ENCODE measurements around the gene TGFBR3.

TGFBR3 gene

GRCh38 chr1:91751275-91751674, 134.7 kb downstream of the TGFBR3 start:
- no peak for DNase-seq

DNA sequence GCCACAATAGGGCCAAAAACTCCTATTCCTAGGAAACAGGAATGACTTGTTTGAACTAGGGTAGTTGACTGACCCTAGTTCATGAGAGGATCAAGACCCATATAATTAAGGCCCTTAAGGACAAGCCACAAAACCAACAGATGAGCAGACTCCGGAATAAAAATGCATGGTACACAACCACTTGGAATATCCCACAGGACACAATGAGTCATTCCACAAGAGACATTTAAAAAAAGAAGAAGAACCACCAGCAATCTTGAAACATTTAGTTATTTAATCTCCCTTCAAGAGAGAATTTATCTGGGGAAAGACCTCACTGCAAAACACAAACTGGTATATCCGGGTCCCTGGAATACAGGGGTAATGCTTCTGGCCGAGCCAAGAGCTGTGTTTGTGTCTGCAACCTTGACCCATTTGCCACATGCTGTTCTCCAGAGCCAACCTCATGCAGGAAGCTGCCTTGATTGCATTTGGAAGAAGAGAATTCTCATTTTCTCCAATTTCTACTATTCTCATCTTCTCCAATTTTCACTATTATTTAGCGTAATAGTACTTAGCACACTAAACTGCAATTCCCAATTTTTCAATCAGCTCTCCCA, 135.5 kb downstream of the TGFBR3 start:
- DNase-seq = no peak

GRCh38 chr1:91749788-91750231, 136.1 kb downstream of the TGFBR3 start:
- DNase-seq = no peak

- DNase-seq = no peak
Measured at GRCh38 chr1:91747666-91748065, 138.3 kb downstream of the TGFBR3 start.

DNA sequence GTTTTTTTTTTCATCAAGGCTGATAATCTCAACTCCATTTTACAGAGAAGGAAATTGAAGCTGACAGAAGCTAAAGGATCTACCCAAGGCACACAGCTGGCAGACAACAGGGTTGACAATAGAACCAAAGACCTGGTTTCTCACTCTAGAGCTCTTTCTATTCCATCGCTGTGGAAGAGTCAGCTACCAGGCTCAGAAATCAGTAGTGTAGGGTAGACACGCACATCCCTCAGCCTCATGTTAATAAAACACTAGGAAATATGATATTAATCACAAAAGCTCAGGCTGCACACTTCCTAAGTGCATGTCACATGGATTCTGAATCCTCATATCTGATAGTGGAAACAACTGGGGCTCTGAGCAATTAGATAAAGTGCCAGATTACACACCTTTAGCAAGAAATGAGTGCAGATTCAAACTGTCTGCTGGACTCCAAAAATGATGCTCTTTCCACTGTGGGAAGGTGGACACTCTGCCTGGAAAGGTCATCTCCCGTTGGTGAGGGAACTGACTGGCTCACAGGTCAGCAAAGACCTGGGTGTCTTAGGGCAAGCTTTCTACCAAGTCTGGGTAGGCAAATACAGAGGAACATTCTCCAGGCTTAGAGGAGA, 139.1 kb downstream of the TGFBR3 start:
- DNase-seq = no peak

DNA sequence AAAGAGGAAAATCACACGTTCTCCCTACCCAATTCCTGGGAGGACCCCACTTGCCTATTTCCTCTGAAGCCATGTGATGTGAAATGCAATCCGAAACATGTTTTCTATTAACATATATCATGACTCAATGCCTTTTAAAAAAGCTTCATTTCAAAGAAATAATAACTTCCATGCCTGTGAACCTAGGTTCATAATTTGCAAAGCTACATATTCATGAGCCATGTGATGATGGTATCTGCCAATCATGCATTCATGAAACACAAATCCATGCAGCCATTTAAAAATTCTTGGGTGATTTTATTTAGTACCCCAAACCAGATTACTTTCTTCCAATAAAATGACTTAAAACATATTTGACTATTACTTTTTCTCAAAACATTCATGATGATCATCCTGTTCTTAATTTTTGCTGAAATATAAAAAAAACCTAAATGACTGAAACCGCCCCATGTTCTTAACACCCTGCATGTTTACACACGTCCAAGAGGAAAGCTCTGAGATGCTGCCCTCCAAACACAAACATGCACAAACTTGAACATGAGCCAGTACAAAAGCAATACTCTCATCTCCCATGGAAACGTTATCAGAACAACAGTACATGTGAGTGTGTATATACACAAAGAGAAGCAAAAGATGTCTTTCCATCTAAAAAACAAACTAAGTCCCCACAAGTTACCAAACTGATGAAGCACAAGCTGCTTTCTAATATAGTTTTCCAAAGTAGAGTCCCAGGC, 140.1 kb downstream of the TGFBR3 start:
- DNase-seq = no peak

DNA sequence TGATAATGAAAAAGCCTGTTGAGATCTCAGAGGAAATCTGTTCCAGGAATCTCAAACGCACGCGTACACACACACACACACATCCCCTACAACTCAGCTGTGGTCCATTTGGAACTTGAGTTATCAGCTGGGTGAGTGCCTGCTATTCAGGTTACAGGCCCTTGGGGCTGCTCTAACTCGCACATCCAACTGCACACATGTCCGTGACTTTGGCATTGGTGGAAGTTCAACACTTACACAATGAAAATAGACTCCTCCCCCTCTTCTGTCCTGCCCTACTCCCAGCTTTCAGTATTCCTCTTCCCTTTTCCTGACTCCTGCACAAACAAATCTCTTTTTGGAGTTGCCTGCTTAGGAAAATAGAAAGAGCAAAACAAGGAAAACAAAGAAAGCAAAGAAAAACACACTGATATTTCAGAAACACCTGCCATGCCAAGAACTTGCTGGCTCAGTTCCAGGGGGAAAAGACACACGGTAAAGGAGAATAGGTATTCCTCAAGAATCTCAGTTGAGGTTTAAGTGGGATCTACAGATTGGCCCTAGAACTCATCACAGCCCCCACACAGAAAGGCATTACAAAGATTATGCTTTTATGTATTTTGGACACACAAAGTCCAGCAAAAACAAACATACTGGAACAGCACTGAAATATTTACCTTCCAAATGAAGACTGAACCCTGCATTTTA, 140.9 kb downstream of the TGFBR3 start:
- DNase-seq = no peak

GRCh38 chr1:91742848-91743292, 143.1 kb downstream of the TGFBR3 start:
- peak; percentile 5 for DNase-seq

- DNase-seq = no peak
Measured at GRCh38 chr1:91741906-91742305, 144.0 kb downstream of the TGFBR3 start.

GRCh38 chr1:91741301-91741700, 144.7 kb downstream of the TGFBR3 start:
- DNase-seq = no peak

DNA sequence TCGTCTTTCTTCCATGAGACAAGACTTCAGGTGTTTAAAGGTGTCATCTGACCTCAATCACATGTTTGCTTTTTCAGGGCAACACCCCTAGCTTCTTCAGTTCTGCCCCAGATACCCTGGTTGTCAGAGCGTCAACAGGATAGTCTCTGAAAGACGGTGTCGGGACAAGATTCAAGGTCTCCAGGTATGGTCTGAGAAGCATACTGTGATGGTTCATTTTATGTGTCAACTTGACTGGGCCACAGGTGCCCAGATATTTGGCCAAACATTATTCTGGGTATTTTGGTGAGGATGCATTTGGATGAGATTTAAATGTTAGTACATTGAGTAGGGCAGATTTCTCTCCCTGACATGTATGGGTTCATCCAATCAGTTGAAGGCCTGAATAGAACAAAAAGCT, 148.3 kb downstream of the TGFBR3 start:
- DNase-seq = no peak

GRCh38 chr1:91736715-91737615, 149.0 kb downstream of the TGFBR3 start:
- no peak for DNase-seq

DNA sequence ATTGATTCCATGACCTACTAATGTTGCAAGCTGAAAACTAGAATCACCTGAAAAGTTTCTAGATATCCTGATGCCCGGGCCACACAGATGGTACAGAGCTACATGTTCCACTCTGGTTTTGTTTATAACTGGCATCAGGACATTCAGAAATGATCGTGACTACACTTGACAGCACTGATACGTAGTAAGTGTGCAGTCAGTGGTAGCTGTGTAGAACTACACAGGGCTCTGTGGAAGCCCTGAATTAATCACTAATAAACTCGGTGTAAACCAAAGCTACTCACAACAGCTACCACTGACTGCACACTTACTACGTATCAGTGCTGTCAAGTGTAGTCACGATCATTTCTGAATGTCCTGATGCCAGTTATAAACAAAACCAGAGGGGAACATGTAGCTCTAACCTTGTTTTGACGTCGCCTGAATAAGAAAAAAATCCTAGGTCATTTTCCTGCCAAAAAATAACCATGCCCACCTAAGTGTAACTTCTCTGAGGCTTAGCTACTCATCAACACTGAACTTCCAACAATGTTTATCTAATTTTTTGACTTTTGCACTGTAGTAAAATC, 149.7 kb downstream of the TGFBR3 start:
- no peak for DNase-seq

DNA sequence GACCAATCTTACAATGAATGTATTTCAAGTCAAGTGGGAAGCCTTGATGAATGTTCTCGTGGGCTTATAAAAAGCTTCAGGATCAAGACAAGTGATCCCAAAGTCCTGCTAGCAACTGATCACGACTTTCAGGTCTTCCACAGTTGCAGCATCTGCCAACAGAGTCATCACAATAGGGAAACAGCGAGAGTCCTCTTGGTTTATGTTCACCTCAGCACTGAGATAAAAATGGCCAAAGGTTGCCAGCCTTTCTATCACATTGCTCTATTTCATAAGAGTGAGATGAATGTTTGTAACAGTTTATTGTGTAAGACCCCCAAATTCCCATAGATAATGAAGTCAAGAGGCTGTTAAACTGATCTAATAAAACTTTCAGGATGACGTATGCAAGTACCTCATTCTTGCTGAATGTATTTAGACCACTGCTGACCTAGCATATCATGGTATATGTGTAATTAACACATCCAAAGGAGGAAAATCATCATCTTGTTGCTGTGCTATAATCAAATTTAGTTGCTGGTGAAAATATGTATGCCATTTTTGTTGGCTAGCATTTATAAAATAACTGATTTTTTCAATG, 150.6 kb downstream of the TGFBR3 start:
- DNase-seq = no peak

DNA sequence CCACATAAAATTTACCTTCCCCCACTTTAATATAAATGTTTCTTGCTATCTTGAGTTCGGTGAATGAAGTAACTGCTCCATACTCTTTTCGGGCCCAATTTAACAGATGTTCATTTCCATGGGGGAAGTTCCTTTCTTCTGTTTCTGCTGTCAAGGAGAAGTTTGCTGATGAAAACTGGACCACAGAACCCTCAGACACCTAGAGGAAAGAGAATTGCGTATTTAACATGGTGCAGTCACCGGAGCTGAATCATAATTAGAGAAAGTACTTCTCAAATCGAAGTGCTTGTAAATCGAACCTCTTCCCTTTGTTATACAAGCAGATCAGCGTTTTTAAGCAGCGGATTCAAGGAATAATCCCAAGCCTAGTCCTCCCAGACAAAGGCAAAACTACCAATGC, 151.2 kb downstream of the TGFBR3 start:
- DNase-seq = no peak

- no peak for DNase-seq
Measured at GRCh38 chr1:91733108-91733710, 152.7 kb downstream of the TGFBR3 start.

- DNase-seq = no peak
Measured at GRCh38 chr1:91732291-91733107, 153.5 kb downstream of the TGFBR3 start.

DNA sequence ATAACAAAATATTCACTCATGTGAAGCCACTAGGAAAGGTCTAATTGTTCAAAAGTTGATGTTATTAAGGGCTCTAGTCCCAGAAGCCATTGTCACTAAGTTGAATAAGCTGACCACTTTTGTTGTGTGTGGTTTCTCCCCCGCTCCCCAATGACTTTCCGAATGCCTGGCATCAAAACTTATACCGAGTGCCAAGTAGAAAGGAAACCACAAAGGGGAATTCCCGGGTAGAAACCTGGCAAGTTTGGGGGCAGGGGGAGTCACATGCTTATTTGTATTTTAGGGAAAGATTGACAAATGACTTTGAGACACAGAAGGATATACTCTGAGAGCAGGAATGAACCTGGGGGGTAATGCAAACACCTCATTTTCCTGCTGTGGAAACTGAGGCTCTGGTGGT, 154.1 kb downstream of the TGFBR3 start:
- no peak for DNase-seq

- no peak for DNase-seq
Measured at GRCh38 chr1:91730801-91731732, 154.9 kb downstream of the TGFBR3 start.
